Fibroblast of lung (primary cell): Measurements from ENCODE around the gene NTRK3. TPM values are rescaled to one million over a fixed set of nuclear protein-coding genes. Genes with fewer than 3 reads are reported as not detected.

Experiments used
- DNase-seq, 2 donors: peaks; one replicate each; pipeline versions ENCODE4 v3.0.0 to v3.0.0-alpha.2; 2010; ENCODE audit warnings: low read depth in 2 of 2
- H2AFZ ChIP-seq: 2 replicates; pipeline ENCODE4 v1.5.1; 2012; ENCODE audit warnings: low read length, control low read depth, inconsistent platforms
- H3K27ac ChIP-seq: 2 replicates; pipeline ENCODE4 v1.5.1; 2011; ENCODE audit warnings: low read length, control low read depth; ENCODE audit not compliant: insufficient read depth
- H3K27me3 ChIP-seq: 2 replicates; pipeline ENCODE4 v1.5.1; 2011; ENCODE audit warnings: mild to moderate bottlenecking, low read length; ENCODE audit not compliant: control insufficient read depth, insufficient read depth
- H3K36me3 ChIP-seq: 2 replicates; pipeline ENCODE4 v1.5.1; 2011; ENCODE audit warnings: low read length; ENCODE audit not compliant: control insufficient read depth, insufficient read depth
- H3K4me1 ChIP-seq: 2 replicates; pipeline ENCODE4 v1.5.1; 2011; ENCODE audit warnings: low read length; ENCODE audit not compliant: control insufficient read depth, insufficient read depth; ENCODE audit errors: extremely low read depth
- H3K4me2 ChIP-seq: 2 replicates; pipeline ENCODE4 v1.5.1; 2011; ENCODE audit warnings: low read length, control low read depth; ENCODE audit not compliant: insufficient read depth; ENCODE audit errors: extremely low read depth
- H3K4me3 ChIP-seq, 4 experiments: fragments of 200-600 bp in 1 of 4; sonication (generic) in 1 of 4; replicated peaks in 1 of 4; 2 replicates each; pipeline ENCODE4 v1.5.1; 2011 to 2016; ENCODE audit warnings: low read length in 4 of 4, low read depth in 3 of 4, mild to moderate bottlenecking in 3 of 4, control low read depth in 2 of 4, inconsistent platforms in 1 of 4, mixed read lengths in 1 of 4; ENCODE audit not compliant: insufficient read depth in 1 of 4; ENCODE audit errors: control extremely low read depth in 1 of 4
- H3K79me2 ChIP-seq: 2 replicates; pipeline ENCODE4 v1.5.1; 2012; ENCODE audit warnings: mild to moderate bottlenecking, low read length, inconsistent platforms; ENCODE audit not compliant: control insufficient read depth, insufficient read depth
- H3K9ac ChIP-seq: 2 replicates; pipeline ENCODE4 v1.5.1; 2011; ENCODE audit warnings: mild to moderate bottlenecking, low read length, control low read depth; ENCODE audit not compliant: insufficient read depth
- H3K9me3 ChIP-seq: 2 replicates; pipeline ENCODE4 v1.5.1; 2012; ENCODE audit warnings: low read depth, low read length; ENCODE audit not compliant: control insufficient read depth, insufficient read depth
- H4K20me1 ChIP-seq: 2 replicates; pipeline ENCODE4 v1.5.1; 2011; ENCODE audit warnings: low read length; ENCODE audit not compliant: control insufficient read depth, insufficient read depth; ENCODE audit errors: extremely low read depth
- CTCF ChIP-seq, 2 donors: IDR thresholded peaks in 1 of 2; conservative IDR thresholded peaks in 1 of 2; 1 replicate in 1 of 2; 2 replicates in 1 of 2; pipeline ENCODE4 v1.5.1; 2011 to 2012; ENCODE audit warnings: low read length in 2 of 2, control low read depth in 1 of 2, inconsistent platforms in 1 of 2, low read depth in 1 of 2, mild to moderate bottlenecking in 1 of 2
- EZH2 ChIP-seq: IDR thresholded peaks from 2 replicates; pipeline ENCODE4 v1.5.1; 2012; ENCODE audit warnings: low read length, control low read depth, mild to moderate bottlenecking; ENCODE audit errors: missing control alignments
- polyA plus RNA-seq, 2 donors: library from polyadenylated mRNA; depleted of rRNA in 1 of 2; stranded (reverse) in 1 of 2; unstranded in 1 of 2; fragments of >200 nt; gene quantifications; 2 replicates each; pipeline ENCODE4 v1.2.1, GENCODE V29; 2011 to 2012; ENCODE audit warnings: missing spikeins in 1 of 2
- total RNA-seq: library from RNA; depleted of rRNA; stranded (reverse); fragments of >200 nt; gene quantifications from 2 replicates; pipeline ENCODE4 v1.2.1, GENCODE V29; 2014

NTRK3 gene
- total and polyA plus RNA-seq, 2 donors (not counting 1 experiment from before 2014, with no cell fraction given) = 0.06 TPM; not detected in 1

DNA sequence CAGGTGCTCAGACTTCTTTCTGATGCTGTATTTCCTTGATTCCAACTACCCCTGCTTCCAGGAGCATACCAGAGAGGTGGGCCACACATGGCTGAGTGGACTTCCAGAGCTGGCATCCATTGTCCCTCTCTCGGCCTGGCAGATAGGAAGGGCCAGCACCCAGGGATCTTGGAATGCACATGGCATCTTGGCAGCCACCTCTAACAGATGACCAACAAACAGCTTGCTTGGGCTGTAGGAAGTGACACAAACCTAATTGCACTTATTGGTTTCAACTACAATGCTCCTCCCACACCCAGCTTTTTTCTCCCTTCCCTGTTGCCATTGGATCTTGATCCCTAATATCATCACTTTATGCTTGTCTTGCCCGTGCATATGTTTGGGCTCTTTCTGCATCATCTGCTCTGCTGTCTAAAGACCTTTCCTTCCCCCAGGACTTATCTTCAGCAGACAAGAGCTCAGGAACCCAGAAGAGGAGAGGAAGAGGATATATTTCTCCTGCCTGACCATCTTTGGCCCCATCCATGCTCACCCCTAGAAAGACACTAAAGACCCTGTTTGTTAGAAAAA lies 294.6 kb downstream of the NTRK3 start:
- DNase-seq = no peak
- H2AFZ ChIP-seq = no peak overlapping the region
- no peaks in the 10 kb centered on the region for H3K9me3 ChIP-seq
- no peaks in the 10 kb centered on the region for H3K36me3 ChIP-seq
- no peaks in the 10 kb centered on the region for H3K4me1 ChIP-seq
- no peaks in the 10 kb centered on the region for H3K79me2 ChIP-seq
- no peak overlapping the region for H3K4me3 ChIP-seq
- no peaks in the 10 kb centered on the region for H4K20me1 ChIP-seq
- TF ChIP-seq CTCF (conservative IDR thresholded peaks at IDR 0.05 in 1 of 2, IDR thresholded peaks at IDR 0.05 in 1 of 2; ENCODE audit: low read depth in 1 of 2, low read length in 2 of 2) = no peak
- TF ChIP-seq EZH2 = no peak
- H3K27ac ChIP-seq = no peak overlapping the region
- H3K9ac ChIP-seq = no peak overlapping the region
- H3K27me3 ChIP-seq = no peaks in the 10 kb centered on the region
- no peak overlapping the region for H3K4me2 ChIP-seq

- Histone ChIP-seq H3K27me3 (no peaks in the 10 kb centered on the region), H3K36me3 (no peaks in the 10 kb centered on the region), H3K4me3 (no peak overlapping the region), H4K20me1 (no peaks in the 10 kb centered on the region), H3K9me3 (no peaks in the 10 kb centered on the region), H3K79me2 (no peaks in the 10 kb centered on the region), H3K9ac (no peak overlapping the region), H2AFZ (no peak overlapping the region), H3K27ac (no peak overlapping the region), H3K4me2 (no peak overlapping the region), H3K4me1 (no peaks in the 10 kb centered on the region)
- no peak for DNase-seq
- TF ChIP-seq CTCF (conservative IDR thresholded peaks at IDR 0.05 in 1 of 2, IDR thresholded peaks at IDR 0.05 in 1 of 2; ENCODE audit: low read depth in 1 of 2, low read length in 2 of 2) (no peak), EZH2 (no peak)
Observed at GRCh38 chr15:87959662-87960061, 296.9 kb downstream of the NTRK3 start.

- Histone ChIP-seq H3K27me3 (no peaks in the 10 kb centered on the region), H2AFZ (no peak overlapping the region), H3K4me3 (no peak overlapping the region), H3K9me3 (no peaks in the 10 kb centered on the region), H4K20me1 (no peaks in the 10 kb centered on the region), H3K27ac (no peak overlapping the region), H3K9ac (no peak overlapping the region), H3K36me3 (no peaks in the 10 kb centered on the region), H3K4me2 (no peak overlapping the region), H3K79me2 (no peaks in the 10 kb centered on the region), H3K4me1 (no peaks in the 10 kb centered on the region)
- TF ChIP-seq CTCF (conservative IDR thresholded peaks at IDR 0.05 in 1 of 2, IDR thresholded peaks at IDR 0.05 in 1 of 2; ENCODE audit: low read depth in 1 of 2, low read length in 2 of 2) = no peak
- TF ChIP-seq EZH2 = no peak
- DNase-seq = no peak
Observed at GRCh38 chr15:87959080-87959479, 297.5 kb downstream of the NTRK3 start.
